ENCODE results near the gene ZNF385D.

ZNF385D gene

DNA sequence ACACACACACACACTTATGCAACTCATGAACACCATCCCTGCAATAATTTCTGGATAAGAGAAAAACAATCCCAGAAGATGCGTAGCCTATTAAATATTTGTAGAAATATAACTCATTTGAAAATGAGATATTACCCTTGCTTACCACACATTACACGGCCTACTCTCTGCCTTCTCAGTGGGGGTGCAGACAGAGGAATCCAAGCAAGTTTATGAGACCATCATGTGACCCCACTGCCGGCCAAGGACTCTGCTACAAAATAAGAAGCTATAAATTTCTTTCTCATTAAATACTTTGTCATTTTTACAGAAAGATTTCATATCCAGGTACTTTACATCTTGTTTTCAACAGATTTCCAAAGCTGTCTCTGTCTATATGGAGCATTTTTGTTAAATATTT is 286.3 kb downstream of the ZNF385D start:
- in situ Hi-C loops (cut with HindIII; ENCODE audit: low pct_unique_long_range_greater_than_20kb, low sequenced_read_pairs): no loop called here
- no peak for TF ChIP-seq JUND (IDR thresholded peaks at IDR 0.05; ENCODE audit: low read depth)
- no peak for DNase-seq (ENCODE audit: low read depth in 1 of 2, low spot score in 1 of 2)

DNA sequence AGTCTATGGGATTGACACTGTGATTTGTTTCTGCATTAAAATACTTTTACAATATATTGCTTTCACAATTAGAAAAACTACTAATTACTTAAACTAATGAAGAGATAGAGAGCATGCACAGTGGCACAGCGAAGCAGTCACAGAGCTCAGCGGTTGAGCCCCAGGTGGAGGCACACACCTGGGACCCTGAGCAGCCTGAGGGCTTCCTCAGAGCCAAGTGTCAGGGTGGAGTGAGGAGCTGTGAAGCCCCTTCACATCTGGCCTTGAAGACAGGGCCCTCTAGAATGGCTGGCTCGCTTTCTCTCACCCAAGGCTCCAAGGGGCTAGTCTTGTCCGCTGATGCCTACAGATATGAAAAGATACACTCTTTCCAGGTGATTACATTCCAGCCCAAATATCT is 287.7 kb downstream of the ZNF385D start:
- TF ChIP-seq JUND (IDR thresholded peaks at IDR 0.05; ENCODE audit: low read depth): no peak
- DNase-seq (ENCODE audit: low read depth in 1 of 2, low spot score in 1 of 2): no peak
- in situ Hi-C loops (cut with HindIII; ENCODE audit: low pct_unique_long_range_greater_than_20kb, low sequenced_read_pairs): no loop called here

DNA sequence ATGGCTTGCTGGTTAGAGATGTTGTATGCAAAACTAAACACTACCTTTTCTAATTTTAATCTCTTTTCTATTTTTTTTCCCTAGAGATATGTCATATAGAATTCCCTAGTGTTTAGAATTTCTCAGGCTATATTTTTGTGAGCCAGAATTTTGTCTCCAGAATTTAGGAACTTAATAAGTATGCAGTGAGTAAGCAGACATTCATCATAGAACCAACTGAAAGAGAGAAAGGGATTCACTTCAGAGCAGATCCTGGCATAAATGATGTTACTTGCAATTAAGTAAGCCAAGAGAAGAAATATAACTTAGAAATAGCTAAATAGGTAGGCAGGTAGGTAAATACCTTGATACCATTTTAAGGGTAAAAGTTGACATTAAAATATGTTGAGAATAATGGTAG is 288.9 kb downstream of the ZNF385D start:
- TF ChIP-seq JUND (IDR thresholded peaks at IDR 0.05; ENCODE audit: low read depth): no peak
- in situ Hi-C loops (cut with HindIII; ENCODE audit: low pct_unique_long_range_greater_than_20kb, low sequenced_read_pairs): no loop called here
- no peak for DNase-seq (ENCODE audit: low read depth in 1 of 2, low spot score in 1 of 2)

DNA sequence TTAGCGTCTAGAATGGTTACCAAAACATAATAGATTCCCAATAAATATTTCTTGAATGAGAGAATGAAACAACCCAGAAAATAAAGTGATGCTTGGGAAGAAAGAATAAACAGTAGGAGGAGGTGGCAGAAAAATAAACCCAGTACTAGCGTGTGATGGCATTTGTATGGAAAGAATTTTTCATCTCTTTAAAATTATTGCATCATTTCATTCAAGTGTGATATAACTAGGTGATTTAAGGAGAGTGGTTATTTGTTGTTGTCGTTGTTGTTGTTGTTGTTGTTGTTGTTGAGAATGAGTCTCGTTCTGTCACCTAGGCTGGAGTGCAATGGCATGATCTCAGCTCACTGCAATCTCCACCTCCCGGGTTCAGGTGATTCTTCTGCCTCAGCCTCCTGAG is 293.9 kb downstream of the ZNF385D start:
- in situ Hi-C loops (cut with HindIII; ENCODE audit: low pct_unique_long_range_greater_than_20kb, low sequenced_read_pairs): no loop called here
- TF ChIP-seq JUND (IDR thresholded peaks at IDR 0.05; ENCODE audit: low read depth): no peak
- DNase-seq (ENCODE audit: low read depth in 1 of 2, low spot score in 1 of 2): no peak

DNA sequence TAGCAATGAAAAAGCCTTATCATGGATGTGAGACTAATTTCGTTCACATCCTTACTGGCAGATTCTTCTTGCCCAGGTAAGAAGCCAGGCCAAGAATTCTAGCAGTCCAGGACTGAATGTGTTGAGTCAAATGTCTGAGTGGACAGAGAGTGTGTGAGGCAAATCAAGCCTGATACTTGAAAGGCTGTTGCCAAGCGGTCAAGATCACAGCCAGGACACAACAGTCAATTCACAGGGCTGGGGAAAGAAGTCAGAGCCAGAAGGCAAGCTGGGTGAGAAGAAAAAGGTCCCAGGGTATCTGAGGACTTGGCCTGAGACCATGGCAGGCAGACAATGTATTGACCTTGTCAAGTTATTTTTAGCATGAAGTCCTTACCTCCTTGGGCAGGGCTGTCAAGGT is 301.3 kb downstream of the ZNF385D start:
- no peak for TF ChIP-seq JUND (IDR thresholded peaks at IDR 0.05; ENCODE audit: low read depth)
- no peak for DNase-seq (ENCODE audit: low read depth in 1 of 2, low spot score in 1 of 2)
- in situ Hi-C loops (cut with HindIII; ENCODE audit: low pct_unique_long_range_greater_than_20kb, low sequenced_read_pairs): no loop called here

DNA sequence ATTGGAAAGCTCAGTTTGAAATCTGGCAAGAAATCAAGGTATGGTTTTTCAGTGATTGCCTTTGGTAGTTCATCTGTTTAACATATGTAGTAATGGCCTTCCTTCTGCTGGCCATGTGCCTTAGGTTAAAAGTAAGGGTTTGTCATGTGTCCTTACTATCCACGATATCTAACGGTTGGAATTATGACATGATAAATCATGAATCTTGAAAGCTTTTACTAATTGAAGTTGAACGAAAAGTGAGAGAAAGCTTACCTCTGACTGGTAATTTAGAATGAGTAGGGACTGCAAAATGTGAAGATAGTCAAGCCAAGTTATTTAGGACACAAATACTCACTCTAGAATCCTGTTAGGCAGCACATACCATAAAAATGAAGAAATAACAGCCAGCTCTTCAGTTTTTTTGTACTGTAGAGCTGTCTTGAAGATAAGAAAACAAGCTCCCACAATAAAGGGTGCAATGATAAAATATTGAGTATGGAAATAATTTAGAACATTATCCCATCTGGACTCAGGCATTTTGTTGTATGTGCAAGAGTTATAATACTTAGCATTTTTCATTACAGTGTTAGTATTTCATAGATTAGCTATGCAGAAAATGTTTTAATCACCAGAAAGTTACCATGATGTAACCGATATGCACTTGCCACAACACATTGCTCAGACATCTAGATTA is 303.4 kb downstream of the ZNF385D start:
- DNase-seq (ENCODE audit: low read depth in 1 of 2, low spot score in 1 of 2): no peak
- in situ Hi-C loops (cut with HindIII; ENCODE audit: low pct_unique_long_range_greater_than_20kb, low sequenced_read_pairs): no loop called here
- TF ChIP-seq JUND (IDR thresholded peaks at IDR 0.05; ENCODE audit: low read depth): no peak

DNA sequence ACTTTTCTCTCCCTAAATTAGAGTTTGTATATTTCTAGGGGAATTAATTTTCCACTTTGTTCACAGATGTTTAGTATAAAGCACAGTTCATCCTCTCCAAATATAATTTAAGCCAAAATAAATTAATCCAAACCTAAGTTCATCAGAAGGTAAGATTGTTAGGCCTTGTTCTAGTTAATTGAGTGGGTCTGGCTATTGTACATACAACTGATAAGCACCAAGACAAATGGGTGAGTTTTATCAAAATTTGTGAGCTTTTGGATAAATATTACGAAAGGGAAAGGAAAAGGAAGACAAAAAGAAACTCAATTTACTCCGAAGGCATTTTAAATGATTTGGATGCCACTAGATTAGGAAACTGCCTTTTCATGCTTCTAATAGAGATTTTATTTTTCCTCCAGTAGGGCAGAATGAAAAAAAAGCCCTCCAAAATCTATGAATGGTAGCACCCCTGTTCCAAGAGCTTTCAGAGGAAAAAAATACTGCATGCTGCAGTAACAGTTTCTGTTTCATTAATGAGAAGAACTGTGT is 304.0 kb downstream of the ZNF385D start:
- in situ Hi-C loops (cut with HindIII; ENCODE audit: low pct_unique_long_range_greater_than_20kb, low sequenced_read_pairs): no loop called here
- no peak for TF ChIP-seq JUND (IDR thresholded peaks at IDR 0.05; ENCODE audit: low read depth)
- no peak for DNase-seq (ENCODE audit: low read depth in 1 of 2, low spot score in 1 of 2)

DNA sequence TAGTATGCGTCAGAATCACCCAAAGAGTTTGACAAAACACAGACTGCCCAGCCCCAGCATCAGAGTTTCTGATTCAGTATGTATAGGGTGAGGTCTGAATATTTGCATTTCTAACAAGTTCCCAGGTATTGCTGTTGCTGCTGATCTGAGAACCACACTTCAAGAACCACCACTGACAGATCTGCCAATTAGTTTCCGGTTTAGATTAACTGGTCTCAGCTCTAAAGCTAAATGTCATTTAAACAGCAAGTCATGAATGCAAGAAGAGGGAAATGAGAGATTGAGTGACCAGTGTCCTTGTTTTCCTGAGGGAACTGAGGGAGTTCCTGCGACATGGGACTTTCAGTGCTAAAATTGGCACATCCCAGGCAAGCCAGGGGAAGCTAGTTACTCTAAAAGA is 305.0 kb downstream of the ZNF385D start:
- no peak for TF ChIP-seq JUND (IDR thresholded peaks at IDR 0.05; ENCODE audit: low read depth)
- in situ Hi-C loops (cut with HindIII; ENCODE audit: low pct_unique_long_range_greater_than_20kb, low sequenced_read_pairs): no loop called here
- DNase-seq (ENCODE audit: low read depth in 1 of 2, low spot score in 1 of 2): no peak

DNA sequence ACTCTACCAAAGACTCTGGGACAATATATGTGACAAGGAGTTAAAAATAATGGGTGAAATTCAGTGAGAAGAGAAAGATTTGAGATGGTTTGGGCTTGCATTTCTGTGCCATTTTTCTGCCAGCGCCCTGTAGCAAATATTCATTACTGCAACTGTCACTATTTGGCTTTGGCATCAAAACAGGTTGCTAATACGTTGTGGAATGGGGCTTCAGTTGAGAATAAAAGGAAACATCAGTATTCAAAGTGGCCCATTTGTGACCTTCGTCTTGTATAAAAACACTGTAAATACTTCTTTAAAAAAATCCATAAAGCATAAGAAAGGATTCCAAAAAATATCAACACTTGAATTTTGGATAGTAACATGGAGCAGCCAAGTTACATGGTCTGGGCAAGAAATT is 309.2 kb downstream of the ZNF385D start:
- in situ Hi-C loops (cut with HindIII; ENCODE audit: low pct_unique_long_range_greater_than_20kb, low sequenced_read_pairs): no loop called here
- no peak for DNase-seq (ENCODE audit: low read depth in 1 of 2, low spot score in 1 of 2)
- no peak for TF ChIP-seq JUND (IDR thresholded peaks at IDR 0.05; ENCODE audit: low read depth)

DNA sequence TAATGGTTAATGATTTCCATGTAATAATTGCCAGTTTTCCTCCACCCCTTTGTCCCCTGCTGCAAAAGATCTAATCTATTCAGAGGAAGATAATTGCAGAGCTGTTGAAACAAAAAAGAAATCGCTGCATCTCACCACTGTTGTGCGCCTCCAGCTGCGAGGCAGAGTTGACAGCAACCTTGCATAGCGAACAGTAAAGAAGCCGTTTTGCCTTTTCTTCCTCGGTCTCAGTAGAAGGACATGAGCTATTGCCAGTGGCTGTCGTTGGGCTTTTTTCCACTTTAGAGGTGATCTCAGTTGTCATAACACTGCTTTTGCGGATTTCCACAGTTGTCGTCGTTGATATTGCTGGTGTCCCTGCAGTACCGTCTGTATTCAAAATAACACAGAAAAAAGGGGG is 314.2 kb downstream of the ZNF385D start:
- in situ Hi-C loops (cut with HindIII; ENCODE audit: low pct_unique_long_range_greater_than_20kb, low sequenced_read_pairs): no loop called here
- TF ChIP-seq JUND (IDR thresholded peaks at IDR 0.05; ENCODE audit: low read depth): no peak
- no peak for DNase-seq (ENCODE audit: low read depth in 1 of 2, low spot score in 1 of 2)

DNA sequence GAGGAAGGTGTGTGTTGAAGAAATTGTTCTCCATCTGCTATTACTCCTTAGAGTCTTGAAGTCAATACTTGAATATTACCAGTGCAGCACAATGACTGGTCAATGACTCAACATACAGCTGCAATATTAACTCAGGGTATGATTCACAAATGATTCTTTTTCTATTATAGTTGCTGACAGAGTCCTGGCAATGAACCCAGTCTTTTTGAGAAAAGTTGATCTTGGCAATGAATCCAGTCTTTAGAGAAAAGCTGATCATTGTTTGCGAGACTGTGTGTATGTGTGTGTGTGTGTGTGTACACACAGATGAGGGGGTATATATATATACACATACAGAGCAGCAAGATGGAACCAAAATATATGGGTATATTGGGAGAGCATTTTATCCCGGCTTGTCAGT is 315.1 kb downstream of the ZNF385D start:
- DNase-seq (ENCODE audit: low read depth in 1 of 2, low spot score in 1 of 2): no peak
- no peak for TF ChIP-seq JUND (IDR thresholded peaks at IDR 0.05; ENCODE audit: low read depth)
- in situ Hi-C loops (cut with HindIII; ENCODE audit: low pct_unique_long_range_greater_than_20kb, low sequenced_read_pairs): no loop called here

DNA sequence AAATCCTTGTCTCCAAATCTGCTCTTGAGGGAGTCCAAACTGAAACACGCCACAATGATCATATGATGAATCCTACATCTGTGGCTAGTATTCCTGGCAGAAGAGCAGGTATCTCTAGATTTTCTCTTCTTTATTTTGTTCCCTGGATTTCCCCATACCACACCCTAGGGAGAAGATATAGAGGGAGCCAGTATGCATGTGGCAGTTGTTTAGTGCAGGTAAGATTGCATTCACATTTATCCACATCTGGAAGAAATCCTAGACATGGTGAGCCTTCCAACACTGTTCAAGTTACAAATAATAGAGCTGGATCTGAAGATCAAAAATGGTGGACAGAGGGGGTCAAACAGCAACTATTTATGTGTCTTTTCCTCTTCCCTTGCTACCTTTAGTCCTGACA is 316.7 kb downstream of the ZNF385D start:
- no peak for TF ChIP-seq JUND (IDR thresholded peaks at IDR 0.05; ENCODE audit: low read depth)
- DNase-seq (ENCODE audit: low read depth in 1 of 2, low spot score in 1 of 2): no peak
- in situ Hi-C loops (cut with HindIII; ENCODE audit: low pct_unique_long_range_greater_than_20kb, low sequenced_read_pairs): no loop called here

DNA sequence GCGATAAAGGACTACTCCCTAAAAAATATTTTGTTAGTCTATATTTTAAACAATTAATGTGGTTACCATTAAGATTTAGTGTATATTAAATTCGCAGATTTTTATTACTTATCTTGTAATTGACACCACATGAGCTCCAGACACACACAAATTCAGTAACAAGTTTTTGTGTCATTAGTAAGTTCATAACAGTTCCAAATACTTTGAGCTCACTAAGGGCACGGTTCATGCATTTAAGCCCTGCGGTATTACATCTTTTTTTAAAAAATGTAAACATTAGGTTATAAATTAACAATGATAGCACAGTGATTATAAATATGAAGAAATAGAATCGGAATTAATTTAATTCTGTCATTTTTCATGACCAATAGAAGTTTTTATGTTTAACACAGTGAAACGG is 317.3 kb downstream of the ZNF385D start:
- in situ Hi-C loops (cut with HindIII; ENCODE audit: low pct_unique_long_range_greater_than_20kb, low sequenced_read_pairs): no loop called here
- no peak for DNase-seq (ENCODE audit: low read depth in 1 of 2, low spot score in 1 of 2)
- TF ChIP-seq JUND (IDR thresholded peaks at IDR 0.05; ENCODE audit: low read depth): no peak

DNA sequence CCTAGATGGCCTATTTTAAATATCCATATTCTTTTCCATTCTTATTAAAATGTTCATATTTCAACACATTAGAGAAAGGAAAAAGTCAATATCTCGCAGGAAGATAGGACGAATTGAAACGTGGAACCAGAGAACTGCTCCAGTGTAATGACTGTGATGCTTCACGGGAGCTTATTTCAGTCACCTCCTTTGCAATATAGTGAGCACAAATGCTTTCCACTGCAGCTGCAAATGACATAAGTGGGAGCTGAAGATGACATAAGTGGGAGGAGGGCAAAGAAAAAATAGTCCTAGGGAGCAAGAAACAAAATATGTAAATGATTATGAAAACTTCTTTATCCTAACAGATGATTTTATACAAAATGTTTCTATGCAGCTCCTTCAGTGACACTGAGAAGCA is 324.1 kb downstream of the ZNF385D start:
- no peak for DNase-seq (ENCODE audit: low read depth in 1 of 2, low spot score in 1 of 2)
- no peak for TF ChIP-seq JUND (IDR thresholded peaks at IDR 0.05; ENCODE audit: low read depth)
- in situ Hi-C loops (cut with HindIII; ENCODE audit: low pct_unique_long_range_greater_than_20kb, low sequenced_read_pairs): no loop called here
